GM12892 (cell line): ENCODE results near the gene CELF2.

Source experiments
- DNase-seq: peaks from one replicate; pipeline ENCODE4 v3.0.0; 2011; ENCODE audit not compliant: insufficient read length
- FAIRE-seq: peaks from 2 replicates; lab custom pipeline; 2011; peaks lifted over from hg19 to GRCh38; lab: Jason Lieb, UNC
- POLR2A ChIP-seq: IDR thresholded peaks from 2 replicates; pipeline ENCODE4 v1.6.1; 2011; ENCODE audit warnings: low read depth, low read length, control low read depth
- POLR2AphosphoS5 ChIP-seq: IDR thresholded peaks from 2 replicates; pipeline ENCODE4 v1.6.1; 2011; ENCODE audit warnings: low read depth, low read length, control low read depth
- TAF1 ChIP-seq: IDR thresholded peaks from 2 replicates; pipeline ENCODE4 v1.6.1; 2011; ENCODE audit warnings: low read depth, mild to moderate bottlenecking, control low read depth, low read length, borderline replicate concordance

Gene CELF2

DNA sequence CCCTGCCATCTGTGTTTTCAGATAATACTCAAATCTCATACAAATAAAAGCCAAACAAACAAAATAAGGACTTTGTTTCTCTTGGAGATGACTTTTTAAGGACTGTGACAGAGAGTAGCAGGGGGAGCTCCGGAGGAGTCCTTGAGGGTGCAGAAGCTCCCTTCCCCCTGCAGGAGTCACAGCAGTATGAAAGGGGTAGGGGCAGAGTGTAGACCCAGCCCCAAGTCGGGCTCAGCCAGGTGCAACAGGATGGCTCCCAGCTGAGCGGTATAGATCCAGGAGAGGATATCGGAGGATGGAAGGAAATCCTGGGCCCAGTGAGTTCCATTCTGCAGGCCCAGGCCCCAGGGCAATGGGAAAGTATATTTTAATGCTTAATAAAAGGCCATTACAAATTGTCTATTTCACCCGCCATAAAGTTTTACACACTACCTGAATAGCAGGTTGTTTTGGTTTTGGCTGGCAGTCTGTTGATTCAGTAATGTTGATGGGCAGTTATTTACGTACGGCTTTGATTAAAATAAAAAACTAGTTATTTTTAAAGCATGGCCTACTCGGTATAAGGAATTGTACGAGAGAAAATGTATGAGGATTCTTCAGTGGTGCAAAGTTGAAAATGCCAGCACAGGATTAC lies 206.0 kb downstream of the CELF2 start:
- no peak for DNase-seq
- TF ChIP-seq POLR2AphosphoS5, result no peak
- TF ChIP-seq POLR2A, result no peak
- TF ChIP-seq TAF1, result no peak

GRCh38 chr10:11224321-11224720 lies 206.6 kb downstream of the CELF2 start:
- no peak for DNase-seq
- no peak for TF ChIP-seq POLR2A
- TF ChIP-seq POLR2AphosphoS5, result no peak
- TF ChIP-seq TAF1, result no peak
- FAIRE-seq, result no peak

More for the DNA sequence above, 206.0 kb downstream of the CELF2 start:
- no peak for FAIRE-seq

DNA sequence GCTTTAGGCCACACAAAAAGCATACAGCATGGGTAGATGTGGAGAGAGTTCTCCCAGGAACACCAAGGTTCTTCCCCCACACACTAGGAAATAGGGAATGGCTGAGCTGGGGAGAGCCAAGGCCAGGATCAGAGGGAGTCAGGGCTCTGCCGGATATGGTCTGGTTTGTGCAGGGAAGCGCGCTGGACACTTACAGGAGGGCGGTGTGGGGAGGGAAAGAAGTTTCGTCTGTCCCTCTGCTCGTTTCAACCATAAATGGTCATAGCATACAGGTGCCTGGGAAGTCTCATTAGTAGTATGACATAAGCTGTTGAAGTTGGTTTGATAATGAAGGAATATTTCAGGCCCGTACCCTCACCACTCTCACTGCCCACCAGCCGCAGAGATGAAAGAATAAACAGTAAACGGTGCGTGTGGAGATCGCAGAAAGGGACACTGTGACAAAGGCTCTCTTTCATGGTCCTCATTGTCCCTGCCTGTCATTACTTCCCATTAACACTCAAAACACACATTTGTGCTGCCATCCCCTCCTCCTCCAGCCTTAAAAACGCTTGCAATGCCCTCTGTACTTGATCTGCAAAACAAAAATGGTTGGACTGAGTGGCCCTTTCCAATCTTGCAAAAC lies 207.2 kb downstream of the CELF2 start:
- TF ChIP-seq POLR2A (no peak), TAF1 (no peak), POLR2AphosphoS5 (no peak)
- DNase-seq (no peak), FAIRE-seq (peak; percentile 5)

DNA sequence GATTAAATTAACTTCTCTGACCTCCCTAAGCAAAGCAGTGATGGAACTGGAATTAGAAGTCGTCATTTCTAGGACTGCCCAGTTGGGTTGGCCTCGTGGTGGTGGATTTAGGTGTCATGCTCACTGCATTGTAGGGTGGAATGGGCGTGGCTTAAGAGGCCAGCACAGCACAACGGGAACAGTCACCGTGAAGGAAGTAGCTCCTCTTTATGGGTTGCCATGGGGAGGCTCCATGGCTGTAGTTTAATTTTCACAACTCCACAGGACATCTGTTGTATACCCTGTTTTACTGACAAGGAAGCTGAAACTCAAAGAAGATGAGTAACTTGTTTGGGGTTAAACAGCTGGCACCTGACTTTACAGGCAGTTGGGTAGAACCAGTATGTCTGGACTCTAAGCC lies 208.3 kb downstream of the CELF2 start:
- FAIRE-seq (no peak), DNase-seq (peak; percentile 32)
- TF ChIP-seq POLR2AphosphoS5 (no peak), POLR2A (no peak), TAF1 (no peak)

DNA sequence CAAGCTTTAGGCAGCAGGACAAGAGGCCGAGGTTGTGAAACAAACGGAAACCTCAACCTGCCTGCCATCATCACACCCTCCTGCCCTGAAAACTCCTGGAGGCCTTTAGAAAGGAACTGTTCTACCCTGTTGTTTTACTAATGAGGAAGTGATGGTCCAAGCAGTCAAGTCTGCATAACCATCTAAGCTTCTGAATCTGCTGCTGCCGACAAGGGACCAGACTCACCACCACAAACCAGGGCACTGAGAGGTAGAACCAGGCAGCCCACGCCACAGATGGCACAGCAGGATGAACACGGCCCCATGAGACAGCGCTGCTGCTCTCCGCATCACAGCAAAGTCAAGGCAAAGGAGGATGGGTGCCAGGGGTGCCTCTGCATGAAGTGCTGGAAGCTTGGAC lies 209.4 kb downstream of the CELF2 start:
- peak; percentile 95 for FAIRE-seq
- TF ChIP-seq POLR2A, result no peak
- peak; percentile 59 for TF ChIP-seq POLR2AphosphoS5
- DNase-seq, result no peak

- DNase-seq, result no peak
- FAIRE-seq, result no peak
- TF ChIP-seq POLR2A, result no peak
- TF ChIP-seq POLR2AphosphoS5, result no peak
- no peak for TF ChIP-seq TAF1
Measured at GRCh38 chr10:11229893-11230292, 212.2 kb downstream of the CELF2 start.

- DNase-seq (no peak), FAIRE-seq (peak; percentile 75)
- TF ChIP-seq POLR2A (no peak), TAF1 (no peak), POLR2AphosphoS5 (no peak)
Measured at GRCh38 chr10:11230498-11231167, 213.0 kb downstream of the CELF2 start.

GRCh38 chr10:11231285-11231684 lies 213.6 kb downstream of the CELF2 start:
- FAIRE-seq (no peak), DNase-seq (no peak)
- TF ChIP-seq POLR2A, result no peak
- TF ChIP-seq TAF1, result no peak
- no peak for TF ChIP-seq POLR2AphosphoS5

DNA sequence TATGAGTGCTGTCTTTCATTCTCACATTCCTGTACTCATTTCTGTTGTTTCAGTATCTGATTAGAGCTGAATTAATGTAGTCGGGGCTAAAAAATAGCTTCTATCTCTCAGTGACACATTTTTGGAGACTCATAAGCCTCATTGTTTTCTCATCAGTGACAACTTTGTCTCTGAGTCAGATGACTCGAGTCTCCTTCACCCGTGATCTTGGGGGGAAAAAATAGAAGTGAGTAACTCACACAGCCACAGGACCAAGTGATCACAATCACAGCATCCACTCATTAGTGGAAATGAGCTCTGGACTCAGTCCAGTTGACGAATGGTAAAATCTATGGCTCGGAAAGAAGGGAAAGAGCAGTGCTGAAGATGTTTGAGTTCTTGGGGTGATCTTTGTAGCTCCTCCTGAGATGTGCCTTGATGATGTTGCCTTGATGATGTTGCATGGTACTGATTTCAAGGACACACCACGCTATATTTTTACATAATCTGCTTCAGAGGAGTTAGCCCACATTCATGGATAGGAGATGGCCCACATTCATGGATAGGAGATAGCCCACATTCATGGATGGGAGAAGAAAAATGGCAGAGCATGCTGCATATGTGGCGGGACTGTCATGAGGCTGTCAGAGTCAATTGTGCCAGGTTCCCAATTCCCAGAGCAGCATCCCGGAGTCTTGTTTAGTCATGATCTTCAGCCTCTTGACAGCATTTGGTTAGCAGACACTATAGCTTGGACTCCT lies 214.7 kb downstream of the CELF2 start:
- TF ChIP-seq POLR2A (0 out of 2 replicates have a peak, but pooled peaks have one; percentile 23), TAF1 (no peak), POLR2AphosphoS5 (peak; percentile 50; the same call in 1 of the 2 replicates)
- DNase-seq (no peak), FAIRE-seq (peak; percentile 54)

DNA sequence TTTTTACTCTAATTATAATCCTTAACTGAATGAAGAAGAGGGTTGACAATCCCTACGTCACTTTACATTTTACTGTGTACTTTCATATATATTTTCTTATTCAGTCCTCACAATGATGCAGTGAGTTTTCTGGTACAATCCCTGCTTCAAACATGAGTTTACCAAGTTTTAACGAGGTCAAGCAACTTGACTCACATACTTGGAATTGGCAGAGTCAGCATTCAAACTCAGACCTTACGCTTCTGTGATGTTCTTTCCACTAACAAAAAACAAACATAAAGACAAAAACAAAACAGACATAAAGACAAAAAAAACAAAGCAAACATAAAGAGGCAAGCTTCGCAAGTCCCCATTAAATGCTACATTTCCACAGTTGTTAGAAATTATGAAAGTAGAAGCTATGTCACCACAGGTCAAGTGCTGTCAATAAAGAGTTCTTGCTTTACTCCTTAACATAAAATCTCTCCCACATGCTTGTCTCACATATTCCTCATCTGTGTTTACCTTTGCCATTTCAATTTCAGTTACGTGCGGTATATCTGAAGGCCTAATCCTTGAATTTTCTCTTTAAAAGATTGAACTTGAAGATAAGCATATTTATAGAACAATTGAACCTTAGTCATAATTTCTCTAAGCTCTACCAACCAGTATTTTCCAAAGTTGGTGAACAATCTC lies 217.3 kb downstream of the CELF2 start:
- no peak for DNase-seq
- FAIRE-seq, result no peak
- TF ChIP-seq POLR2A (no peak), TAF1 (no peak), POLR2AphosphoS5 (no peak)
